HepG2 (cell line): Measurements from ENCODE around the gene DCAF7. TPM values are rescaled to one million over a fixed set of nuclear protein-coding genes. Genes with fewer than 3 reads are reported as not detected.

Source experiments
- ATF4 ChIP-seq, 2 experiments: fragments of 450-650 bp in 1 of 2; sonication (generic) in 1 of 2; formaldehyde crosslinking; IDR thresholded peaks; 2 replicates each; pipeline versions ENCODE4 v1.5.0 to v1.8.0; 2020 to 2022; ENCODE audit warnings: mild to moderate bottlenecking in 1 of 2, missing genetic modification reagents in 1 of 2
- HES4 ChIP-seq: sonication (generic); formaldehyde crosslinking; IDR thresholded peaks from 2 replicates; pipeline ENCODE4 v1.9.0; 2021; ENCODE audit warnings: mild to moderate bottlenecking, missing genetic modification reagents, borderline replicate concordance
- NAIF1 ChIP-seq: sonication (generic); formaldehyde crosslinking; IDR thresholded peaks from 2 replicates; pipeline ENCODE4 v1.5.0; 2020; ENCODE audit warnings: mild to moderate bottlenecking, missing genetic modification reagents, borderline replicate concordance
- POLR2AphosphoS2 ChIP-seq: IDR thresholded peaks from 2 replicates; pipeline ENCODE4 v1.6.1; 2011; ENCODE audit warnings: low read depth, low read length, improper control_type of control experiment
- TAF15 ChIP-seq: fragments of 200-400 bp; formaldehyde crosslinking; IDR thresholded peaks from one replicate; pipeline ENCODE4 v1.6.1; 2018; ENCODE audit warnings: mild to moderate bottlenecking, low read depth, low read length; ENCODE audit not compliant: poor library complexity, severe bottlenecking
- ZMYM3 ChIP-seq: sonication (generic); formaldehyde crosslinking; IDR thresholded peaks from 2 replicates; pipeline ENCODE4 v1.5.1; 2020; ENCODE audit warnings: mild to moderate bottlenecking, missing genetic modification reagents
- polyA plus RNA-seq, 8 experiments: library from polyadenylated mRNA; depleted of rRNA in 3 of 8; stranded (reverse) in 7 of 8; unstranded in 1 of 8; fragments of >200 nt; fragmentation: Illumina TruSeq in 4 of 8; extraction: Trizol in 4 of 8; gene quantifications; 2 replicates each; pipeline versions ENCODE4 v1.2.1 to v1.2.3, GENCODE V29; 2011 to 2016; ENCODE audit warnings: low read depth in 4 of 8, missing spikeins in 1 of 8, mixed read lengths in 1 of 8; ENCODE audit not compliant: insufficient read depth in 1 of 8
- total RNA-seq, 5 experiments: library from RNA; depleted of rRNA; stranded (reverse); fragments of >200 nt; fragmentation: Illumina TruSeq; extraction: Trizol; gene quantifications; 2 replicates each; pipeline ENCODE4 v1.2.3, GENCODE V29; 2016; ENCODE audit warnings: low read depth in 1 of 5
- TF ChIP-seq, protein P1 (sequence below): sonication (generic); formaldehyde crosslinking; IDR thresholded peaks from 2 replicates; pipeline ENCODE4 v1.5.0; 2020; ENCODE audit warnings: mild to moderate bottlenecking, low read depth, missing genetic modification reagents, borderline replicate concordance
- TF ChIP-seq, protein P2 (sequence below): IDR thresholded peaks from 2 replicates; pipeline ENCODE4 v1.6.1; 2016; ENCODE audit warnings: low read depth, control low read depth
- TF ChIP-seq, protein P3 (sequence below): sonication (generic); formaldehyde crosslinking; IDR thresholded peaks from 2 replicates; pipeline ENCODE4 v1.5.1; 2020; ENCODE audit warnings: missing genetic modification reagents, mild to moderate bottlenecking, borderline replicate concordance

Gene DCAF7
- total and polyA plus RNA-seq, 2 of the 13 experiments (the other 11 are each of a cell fraction or from before 2014, with no cell fraction given) = 55.2 to 73.4 TPM

GRCh38 chr17:63514477-63514876, 35.8 kb upstream of the DCAF7 start (continued):
- TF ChIP-seq, protein P1, sequence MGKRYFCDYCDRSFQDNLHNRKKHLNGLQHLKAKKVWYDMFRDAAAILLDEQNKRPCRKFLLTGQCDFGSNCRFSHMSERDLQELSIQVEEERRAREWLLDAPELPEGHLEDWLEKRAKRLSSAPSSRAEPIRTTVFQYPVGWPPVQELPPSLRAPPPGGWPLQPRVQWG = no peak
- TF ChIP-seq HES4 (CRISPR knock-in tag) = no peak
- TF ChIP-seq ATF4 (CRISPR knock-in tag; IDR thresholded peaks at IDR 0.05) = no peak
- TF ChIP-seq, protein P2, sequence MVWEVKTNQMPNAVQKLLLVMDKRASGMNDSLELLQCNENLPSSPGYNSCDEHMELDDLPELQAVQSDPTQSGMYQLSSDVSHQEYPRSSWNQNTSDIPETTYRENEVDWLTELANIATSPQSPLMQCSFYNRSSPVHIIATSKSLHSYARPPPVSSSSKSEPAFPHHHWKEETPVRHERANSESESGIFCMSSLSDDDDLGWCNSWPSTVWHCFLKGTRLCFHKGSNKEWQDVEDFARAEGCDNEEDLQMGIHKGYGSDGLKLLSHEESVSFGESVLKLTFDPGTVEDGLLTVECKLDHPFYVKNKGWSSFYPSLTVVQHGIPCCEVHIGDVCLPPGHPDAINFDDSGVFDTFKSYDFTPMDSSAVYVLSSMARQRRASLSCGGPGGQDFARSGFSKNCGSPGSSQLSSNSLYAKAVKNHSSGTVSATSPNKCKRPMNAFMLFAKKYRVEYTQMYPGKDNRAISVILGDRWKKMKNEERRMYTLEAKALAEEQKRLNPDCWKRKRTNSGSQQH = no peak
- TF ChIP-seq NAIF1 (CRISPR knock-in tag) = no peak
- no peak for TF ChIP-seq POLR2AphosphoS2
- TF ChIP-seq, protein P3, sequence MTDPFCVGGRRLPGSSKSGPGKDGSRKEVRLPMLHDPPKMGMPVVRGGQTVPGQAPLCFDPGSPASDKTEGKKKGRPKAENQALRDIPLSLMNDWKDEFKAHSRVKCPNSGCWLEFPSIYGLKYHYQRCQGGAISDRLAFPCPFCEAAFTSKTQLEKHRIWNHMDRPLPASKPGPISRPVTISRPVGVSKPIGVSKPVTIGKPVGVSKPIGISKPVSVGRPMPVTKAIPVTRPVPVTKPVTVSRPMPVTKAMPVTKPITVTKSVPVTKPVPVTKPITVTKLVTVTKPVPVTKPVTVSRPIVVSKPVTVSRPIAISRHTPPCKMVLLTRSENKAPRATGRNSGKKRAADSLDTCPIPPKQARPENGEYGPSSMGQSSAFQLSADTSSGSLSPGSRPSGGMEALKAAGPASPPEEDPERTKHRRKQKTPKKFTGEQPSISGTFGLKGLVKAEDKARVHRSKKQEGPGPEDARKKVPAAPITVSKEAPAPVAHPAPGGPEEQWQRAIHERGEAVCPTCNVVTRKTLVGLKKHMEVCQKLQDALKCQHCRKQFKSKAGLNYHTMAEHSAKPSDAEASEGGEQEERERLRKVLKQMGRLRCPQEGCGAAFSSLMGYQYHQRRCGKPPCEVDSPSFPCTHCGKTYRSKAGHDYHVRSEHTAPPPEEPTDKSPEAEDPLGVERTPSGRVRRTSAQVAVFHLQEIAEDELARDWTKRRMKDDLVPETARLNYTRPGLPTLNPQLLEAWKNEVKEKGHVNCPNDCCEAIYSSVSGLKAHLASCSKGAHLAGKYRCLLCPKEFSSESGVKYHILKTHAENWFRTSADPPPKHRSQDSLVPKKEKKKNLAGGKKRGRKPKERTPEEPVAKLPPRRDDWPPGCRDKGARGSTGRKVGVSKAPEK (CRISPR knock-in tag) = no peak
- no peak for TF ChIP-seq TAF15
- TF ChIP-seq ZMYM3 = no peak
